ENCODE data around the gene FSHB.

DNA sequence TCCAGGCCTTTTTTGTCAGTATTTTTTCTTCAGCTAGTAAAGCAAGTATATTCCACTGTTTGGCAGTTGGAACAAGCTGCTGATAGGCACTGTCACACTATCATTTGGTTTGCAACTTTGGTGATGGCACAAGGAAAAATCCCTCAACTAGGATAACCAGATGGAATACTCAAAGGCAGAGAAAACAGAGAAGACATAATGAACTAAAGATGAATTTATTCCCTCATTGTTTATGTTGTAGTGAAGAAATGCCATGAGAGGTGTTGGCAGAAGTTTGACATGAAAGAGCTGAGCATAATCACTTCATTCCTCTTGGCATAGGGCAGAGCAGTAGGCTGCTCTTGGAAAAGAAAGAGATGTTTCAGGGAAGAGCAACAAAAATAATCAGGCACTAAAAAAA, 39.9 kb downstream of the FSHB start:
- TF ChIP-seq, protein P1, sequence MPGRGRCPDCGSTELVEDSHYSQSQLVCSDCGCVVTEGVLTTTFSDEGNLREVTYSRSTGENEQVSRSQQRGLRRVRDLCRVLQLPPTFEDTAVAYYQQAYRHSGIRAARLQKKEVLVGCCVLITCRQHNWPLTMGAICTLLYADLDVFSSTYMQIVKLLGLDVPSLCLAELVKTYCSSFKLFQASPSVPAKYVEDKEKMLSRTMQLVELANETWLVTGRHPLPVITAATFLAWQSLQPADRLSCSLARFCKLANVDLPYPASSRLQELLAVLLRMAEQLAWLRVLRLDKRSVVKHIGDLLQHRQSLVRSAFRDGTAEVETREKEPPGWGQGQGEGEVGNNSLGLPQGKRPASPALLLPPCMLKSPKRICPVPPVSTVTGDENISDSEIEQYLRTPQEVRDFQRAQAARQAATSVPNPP (IDR thresholded peaks at IDR 0.05; ENCODE audit: borderline replicate concordance, insufficient read depth, insufficient read length), result no peak
- no peak for TF ChIP-seq ZNF316 (IDR thresholded peaks at IDR 0.05)
- TF ChIP-seq DACH1 (IDR thresholded peaks at IDR 0.05; ENCODE audit: partially characterized antibody), result no peak
- TF ChIP-seq ZNF778 (CRISPR knock-in tag; IDR thresholded peaks at IDR 0.05), result no peak
- no peak for TF ChIP-seq POLR2G (IDR thresholded peaks at IDR 0.05; ENCODE audit: low read depth, low read length)
- TF ChIP-seq ZNF586 (CRISPR knock-in tag; conservative IDR thresholded peaks at IDR 0.05), result no peak
- TF ChIP-seq ZNF24 (IDR thresholded peaks at IDR 0.05), result no peak
- no peak for TF ChIP-seq CBX8 (IDR thresholded peaks at IDR 0.05; ENCODE audit: borderline replicate concordance, extremely low read depth, low read depth, low read length, poor library complexity, severe bottlenecking)
- no peak for TF ChIP-seq YY1 (IDR thresholded peaks at IDR 0.05; ENCODE audit: borderline replicate concordance in 1 of 3, control insufficient read depth in 1 of 3, extremely low read depth in 1 of 3, insufficient read depth in 3 of 3, insufficient read length in 1 of 3, insufficient replicate concordance in 2 of 3, low read depth in 1 of 3, low read length in 2 of 3)
- no peak for TF ChIP-seq POLR2A (conservative IDR thresholded peaks at IDR 0.05)
